ENCODE measurements around the gene FCHSD2.

DNA sequence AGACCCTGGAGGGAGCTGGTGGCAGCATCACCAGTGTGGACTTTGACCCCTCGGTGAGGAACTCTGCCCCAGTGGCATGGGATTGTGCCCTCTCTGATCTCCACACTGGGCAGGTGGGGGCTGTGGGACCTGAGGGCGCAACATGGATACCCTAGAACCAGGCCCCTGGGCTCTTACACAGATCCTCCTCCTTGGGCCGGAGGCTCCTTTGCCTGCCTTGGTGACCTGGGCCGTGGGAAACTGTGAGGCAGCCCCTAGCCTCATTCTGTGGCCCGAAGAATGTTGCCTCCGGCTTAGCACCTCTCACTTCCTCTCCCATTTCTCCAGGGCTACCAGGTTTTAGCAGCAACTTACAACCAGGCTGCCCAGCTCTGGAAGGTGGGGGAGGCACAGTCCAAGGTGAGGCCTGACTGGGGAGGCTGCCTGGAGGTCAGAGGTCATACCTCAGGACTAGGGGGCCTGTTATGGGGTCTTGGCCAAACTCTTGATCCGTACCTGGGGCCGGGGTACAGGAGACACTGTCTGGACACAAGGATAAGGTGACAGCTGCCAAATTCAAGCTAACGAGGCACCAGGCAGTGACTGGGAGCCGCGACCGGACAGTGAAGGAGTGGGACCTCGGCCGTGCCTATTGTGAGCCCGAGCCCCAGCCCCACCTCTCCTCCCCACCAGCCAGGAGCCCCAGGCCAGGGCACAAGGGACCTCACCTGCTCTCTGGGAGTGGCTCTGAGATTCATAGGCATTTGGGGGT lies 315.8 kb downstream of the FCHSD2 start:
- TF ChIP-seq POLR2AphosphoS5 (IDR thresholded peaks at IDR 0.05; ENCODE audit: insufficient read depth, low read depth, low read length) (no peak), EZH2 (IDR thresholded peaks at IDR 0.05; ENCODE audit: borderline replicate concordance, low read depth, low read length, severe bottlenecking) (no peak), FOS (IDR thresholded peaks at IDR 0.05; ENCODE audit: borderline replicate concordance, insufficient read depth, low read length) (no peak)
- TF ChIP-seq, protein P1, sequence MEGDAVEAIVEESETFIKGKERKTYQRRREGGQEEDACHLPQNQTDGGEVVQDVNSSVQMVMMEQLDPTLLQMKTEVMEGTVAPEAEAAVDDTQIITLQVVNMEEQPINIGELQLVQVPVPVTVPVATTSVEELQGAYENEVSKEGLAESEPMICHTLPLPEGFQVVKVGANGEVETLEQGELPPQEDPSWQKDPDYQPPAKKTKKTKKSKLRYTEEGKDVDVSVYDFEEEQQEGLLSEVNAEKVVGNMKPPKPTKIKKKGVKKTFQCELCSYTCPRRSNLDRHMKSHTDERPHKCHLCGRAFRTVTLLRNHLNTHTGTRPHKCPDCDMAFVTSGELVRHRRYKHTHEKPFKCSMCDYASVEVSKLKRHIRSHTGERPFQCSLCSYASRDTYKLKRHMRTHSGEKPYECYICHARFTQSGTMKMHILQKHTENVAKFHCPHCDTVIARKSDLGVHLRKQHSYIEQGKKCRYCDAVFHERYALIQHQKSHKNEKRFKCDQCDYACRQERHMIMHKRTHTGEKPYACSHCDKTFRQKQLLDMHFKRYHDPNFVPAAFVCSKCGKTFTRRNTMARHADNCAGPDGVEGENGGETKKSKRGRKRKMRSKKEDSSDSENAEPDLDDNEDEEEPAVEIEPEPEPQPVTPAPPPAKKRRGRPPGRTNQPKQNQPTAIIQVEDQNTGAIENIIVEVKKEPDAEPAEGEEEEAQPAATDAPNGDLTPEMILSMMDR (IDR thresholded peaks at IDR 0.05; ENCODE audit: extremely low read depth in 1 of 2, insufficient read depth in 1 of 2, low read depth in 1 of 2, low read length in 2 of 2): no peak

Data from endothelial cell of umbilical vein (primary cell).